AG09309 (cell line): ENCODE measurements around the gene PHB1.
"Not testable (repeated sequence)": the region's sequence is repeated elsewhere in the genome, so short reads cannot be mapped to it uniquely, and the experiment has no call there.

ENCODE experiments used
- DNase-seq: peaks from one replicate; pipeline ENCODE4 v3.0.0-alpha.2; 2010; ENCODE audit warnings: low read depth
- H3K4me3 ChIP-seq: 2 replicates; pipeline ENCODE4 v1.5.1; 2011; ENCODE audit warnings: mild to moderate bottlenecking, low read depth, low read length, moderate library complexity; ENCODE audit not compliant: control insufficient read depth
- CTCF ChIP-seq: IDR thresholded peaks from 2 replicates; pipeline ENCODE4 v1.5.1; 2011; ENCODE audit warnings: mild to moderate bottlenecking, low read depth, low read length, inconsistent platforms; ENCODE audit not compliant: insufficient read depth, control insufficient read depth; ENCODE audit errors: missing control alignments

Gene PHB1

GRCh38 chr17:49365667-49366066 is 49.0 kb downstream of the PHB1 start:
- no peak overlapping the region for H3K4me3 ChIP-seq
- peak; percentile 23 for TF ChIP-seq CTCF
- DNase-seq, result no peak

DNA sequence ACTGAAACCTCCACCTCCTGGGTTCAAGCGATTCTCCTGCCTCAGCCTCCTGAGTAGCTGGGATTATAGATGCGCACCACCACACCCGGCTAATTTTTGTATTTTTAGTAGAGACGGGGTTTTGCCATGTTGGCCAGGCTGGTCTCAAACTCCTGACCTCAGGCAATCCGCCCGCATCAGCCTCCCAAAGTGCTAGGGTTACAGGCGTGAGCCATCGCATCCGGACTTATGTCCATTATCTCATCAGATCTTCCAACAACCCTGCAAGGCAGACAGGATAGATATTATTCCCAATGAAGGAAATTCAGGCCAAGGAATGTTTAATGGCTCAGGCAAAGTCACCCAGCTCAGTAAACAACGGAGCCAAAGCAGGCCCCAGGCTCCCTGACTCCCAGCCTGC is 49.6 kb downstream of the PHB1 start:
- not testable (repeated sequence) for H3K4me3 ChIP-seq, DNase-seq

DNA sequence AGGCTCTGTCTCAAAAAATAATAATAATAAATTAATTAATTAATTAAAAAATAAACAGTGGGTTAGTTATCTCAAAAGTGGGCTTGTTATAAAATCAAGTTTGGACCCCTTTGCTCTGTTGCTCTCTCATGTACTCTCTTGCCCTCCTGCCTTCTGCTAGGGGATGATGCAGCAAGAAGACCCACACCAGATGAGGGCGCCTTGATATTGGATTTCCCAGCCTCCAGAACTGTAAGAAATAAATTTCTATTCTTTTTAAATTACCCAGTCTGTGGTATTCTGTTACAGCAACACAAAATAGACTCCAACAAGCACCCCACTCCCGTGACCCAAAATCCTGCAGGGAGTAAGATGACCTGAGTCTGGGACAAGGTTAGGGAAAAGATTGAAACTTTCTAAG is 50.6 kb downstream of the PHB1 start:
- TF ChIP-seq CTCF, result no peak
- DNase-seq, result no peak
- no peak overlapping the region for H3K4me3 ChIP-seq

DNA sequence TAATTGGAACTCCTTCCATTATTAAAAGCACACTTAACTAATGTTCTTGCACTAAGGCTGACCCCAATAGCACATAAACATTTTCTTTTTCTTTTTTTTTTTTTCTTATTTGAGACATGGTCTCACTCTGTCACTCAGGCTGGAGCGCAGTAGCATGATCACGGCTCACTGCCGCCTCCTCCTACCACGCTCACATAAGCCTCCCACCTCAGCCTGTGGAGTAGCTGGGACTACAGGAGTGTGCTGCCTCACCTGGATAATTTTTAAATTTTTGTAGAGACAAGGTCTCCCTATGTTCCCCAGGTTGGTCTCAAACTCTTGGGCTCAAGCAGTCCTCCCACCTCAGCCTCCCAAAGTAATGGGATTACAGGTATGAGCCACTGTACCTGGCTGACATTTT is 51.4 kb downstream of the PHB1 start:
- TF ChIP-seq CTCF, result no peak
- no peak overlapping the region for H3K4me3 ChIP-seq
- DNase-seq, result no peak

DNA sequence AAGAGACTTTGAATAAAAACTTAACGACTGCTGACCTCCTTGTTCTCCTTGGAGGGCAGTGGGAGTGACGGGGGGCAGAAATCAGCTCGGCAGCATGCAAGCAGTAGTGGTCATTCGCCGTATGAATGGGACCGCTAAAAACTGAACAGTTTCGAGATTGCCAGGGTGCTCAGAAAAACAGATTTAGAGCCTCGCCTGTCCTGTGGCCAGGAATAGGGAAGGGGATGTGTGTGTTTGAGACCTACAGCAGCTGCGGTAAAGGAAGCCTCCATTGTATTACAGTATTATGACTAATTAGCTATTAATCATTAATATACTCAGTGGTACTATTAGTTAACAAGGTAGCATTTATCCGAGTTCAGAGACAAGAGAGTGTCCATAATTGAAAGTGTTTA is 52.0 kb downstream of the PHB1 start:
- peak overlapping the region; percentile 53 for H3K4me3 ChIP-seq
- no peak for TF ChIP-seq CTCF
- no peak for DNase-seq

DNA sequence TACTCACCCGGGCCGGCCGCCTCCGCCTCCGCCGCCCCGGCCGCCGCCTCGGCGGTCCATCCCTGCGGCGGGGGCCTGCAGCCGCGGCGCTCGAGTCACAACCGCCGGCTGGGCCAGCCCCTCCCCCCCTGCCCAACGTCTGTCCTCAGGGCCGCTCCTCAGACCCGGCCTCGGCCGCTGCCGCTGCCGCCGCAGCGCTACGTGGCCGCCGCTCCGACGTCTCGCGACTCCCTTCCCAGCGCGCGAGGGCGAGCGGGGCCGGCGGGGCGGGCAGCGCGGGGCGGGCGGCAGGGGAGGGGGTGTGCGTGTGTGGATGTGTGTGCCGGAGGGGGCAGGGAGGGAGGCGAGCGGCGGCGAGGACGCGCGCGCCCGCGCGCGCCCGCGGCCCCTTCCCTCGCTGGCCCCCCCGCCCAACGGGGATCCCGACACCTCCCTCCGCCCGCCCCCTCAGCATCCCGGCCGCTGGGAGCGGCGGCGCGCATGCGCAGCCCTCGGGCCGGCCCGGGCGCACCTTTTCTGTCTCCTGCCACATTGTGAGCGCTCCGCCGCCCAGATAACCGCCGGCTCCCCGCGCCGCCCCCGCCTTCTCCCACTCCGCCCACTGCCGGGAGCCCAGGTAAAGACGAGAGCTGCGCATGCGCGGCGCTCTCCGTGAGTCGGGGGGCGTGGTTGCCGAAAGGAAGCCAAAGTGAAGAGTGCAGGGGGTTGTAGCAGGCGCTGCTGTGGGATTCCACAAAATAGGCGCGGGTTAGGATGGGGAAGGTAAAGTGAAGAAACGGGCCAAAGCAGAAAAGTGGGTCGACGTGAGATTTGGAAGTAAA is 52.6 kb downstream of the PHB1 start, which contains the start of gene ZNF652:
ZNF652 (minus strand) TSS at position 349 of the 821 bp plus-strand sequence. CDS start 44,525 bp downstream, outside the sequence.
- H3K4me3 ChIP-seq, result peak within 1 kb of the TSS; percentile 100
- no peak for TF ChIP-seq CTCF
- DNase-seq, result no peak

- TF ChIP-seq CTCF, result no peak
- peak overlapping the region; percentile 100 for H3K4me3 ChIP-seq
- DNase-seq, result no peak
Observed at GRCh38 chr17:49361129-49361901, 53.4 kb downstream of the PHB1 start.
